Large intestine (tissue), 3 donors: ENCODE results near the gene NDUFS2. TPM values are rescaled to one million over a fixed set of nuclear protein-coding genes. Genes with fewer than 3 reads are reported as not detected.
"Not testable (repeated sequence)": the region's sequence is repeated elsewhere in the genome, so short reads cannot be mapped to it uniquely, and the experiment has no call there.

Experiments used
- DNase-seq, 2 donors: peaks; one replicate each; pipeline versions ENCODE4 v3.0.0 to v3.0.0-alpha.2; 2013
- H3K27ac ChIP-seq: one replicate; pipeline ENCODE4 v1.5.1; 2013; ENCODE audit warnings: low read length
- H3K27me3 ChIP-seq: 2 replicates; pipeline ENCODE4 v1.6.1; 2013; ENCODE audit warnings: low read length; ENCODE audit not compliant: control insufficient read depth, insufficient read depth
- H3K36me3 ChIP-seq: 2 replicates; pipeline ENCODE4 v1.6.1; 2013; ENCODE audit warnings: low read length; ENCODE audit not compliant: control insufficient read depth, insufficient read depth
- H3K4me1 ChIP-seq: one replicate; pipeline ENCODE4 v1.6.1; 2013; ENCODE audit warnings: low read length; ENCODE audit not compliant: control insufficient read depth, insufficient read depth
- H3K4me3 ChIP-seq: one replicate; pipeline ENCODE4 v1.5.1; 2013; ENCODE audit warnings: low read length
- H3K9me3 ChIP-seq: one replicate; pipeline ENCODE4 v1.6.1; 2013; ENCODE audit warnings: mild to moderate bottlenecking, low read depth, low read length, moderate library complexity; ENCODE audit not compliant: control insufficient read depth
- WGBS: methylation state at CpG from one replicate; pipeline ENCODE4 v1.1.5; 2013; ENCODE audit warnings: low lambda C conversion rate; ENCODE audit not compliant: insufficient coverage; 5-methylcytosine and 5-hydroxymethylcytosine counted together
- polyA plus RNA-seq: library from polyadenylated mRNA; unstranded; fragments of 120-200 nt; gene quantifications from one replicate; pipeline ENCODE4 v1.2.1, GENCODE V29; 2013

The NDUFS2 gene
- polyA plus RNA-seq, 1 donor: 125 TPM

DNA sequence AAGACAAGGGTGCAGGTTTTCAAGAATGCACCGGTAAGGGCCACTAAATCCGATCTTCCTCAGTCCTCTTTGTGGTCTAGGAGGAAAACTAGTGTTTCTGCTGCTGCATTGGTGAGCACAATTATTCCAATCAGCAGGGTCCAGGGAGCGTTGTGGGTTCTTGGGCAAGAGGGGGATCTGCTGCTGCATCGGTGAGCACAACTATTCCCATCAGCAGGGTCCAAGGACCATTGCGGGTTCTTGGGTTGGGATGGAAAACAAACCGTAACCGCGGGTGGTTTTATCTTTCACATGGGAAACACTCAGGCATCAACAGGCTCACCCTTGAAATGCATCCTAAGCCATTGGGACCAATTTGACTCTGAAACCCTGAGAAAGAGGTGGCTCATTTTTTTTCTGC, 49.4 kb downstream of the NDUFS2 start:
- WGBS: no CpG with 5 or more reads among the region's 8 CpGs

DNA sequence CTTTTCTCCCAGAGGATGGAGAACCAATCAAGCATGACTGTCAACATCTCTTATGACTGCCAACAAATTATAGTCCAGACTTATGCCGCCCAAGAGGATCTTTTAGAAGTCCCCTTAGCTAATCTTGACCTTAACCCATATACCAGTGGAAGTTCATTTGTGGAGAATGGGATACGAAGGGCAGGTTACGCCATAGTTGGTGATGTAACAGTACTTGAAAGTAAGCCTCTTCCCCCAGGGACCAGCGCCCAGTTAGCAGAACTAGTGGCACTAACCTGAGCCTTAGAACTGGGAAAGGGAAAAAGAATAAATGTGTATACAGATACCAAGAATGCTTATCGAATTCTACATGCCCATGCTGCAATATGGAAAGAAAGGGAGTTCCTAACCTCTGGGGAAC, 53.1 kb downstream of the NDUFS2 start:
- not testable (repeated sequence) for H3K36me3 ChIP-seq, DNase-seq, H3K27ac ChIP-seq, H3K4me3 ChIP-seq, H3K4me1 ChIP-seq
- Histone ChIP-seq H3K9me3 (peaks cover 14% of the 10 kb centered on the region), H3K27me3 (peaks cover 16% of the 10 kb centered on the region)
- WGBS: 86% methylated on average over 1 of the region's 5 CpGs

More for the DNA sequence above, 49.4 kb downstream of the NDUFS2 start:
- no peaks in the 10 kb centered on the region for H3K9me3 ChIP-seq
- no peaks in the 10 kb centered on the region for H3K36me3 ChIP-seq
- H3K27me3 ChIP-seq: no peaks in the 10 kb centered on the region
- H3K4me1 ChIP-seq: no peaks in the 10 kb centered on the region
- DNase-seq: no peak
- no peak overlapping the region for H3K4me3 ChIP-seq
- H3K27ac ChIP-seq: no peak overlapping the region

DNA sequence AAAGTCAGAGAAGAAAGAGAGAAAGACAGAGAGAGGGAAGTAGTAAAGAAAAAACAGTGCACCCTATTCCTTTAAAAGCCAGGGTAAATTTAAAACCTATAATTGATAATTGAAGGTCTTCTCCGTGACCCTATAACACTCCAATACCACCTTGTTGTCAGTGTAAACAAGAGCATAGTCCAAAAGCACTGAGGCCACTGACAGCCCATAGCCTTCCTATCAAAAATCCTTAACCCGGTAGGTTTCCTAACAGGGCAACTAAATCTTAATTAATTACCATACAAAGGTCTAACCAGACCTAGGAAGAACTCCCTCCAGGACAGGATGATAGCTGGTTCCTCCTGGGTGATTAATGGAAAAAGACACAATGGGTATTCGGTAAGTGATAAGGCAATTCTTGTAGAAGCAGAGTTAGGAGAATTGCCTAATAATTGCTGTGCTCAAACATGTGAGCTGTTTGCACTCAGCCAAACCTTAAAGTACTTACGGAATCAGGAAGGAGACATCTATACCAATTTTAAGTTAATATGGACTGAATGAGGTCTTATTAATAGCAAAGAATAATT, 53.9 kb downstream of the NDUFS2 start:
- Histone ChIP-seq H3K9me3 (peaks cover 14% of the 10 kb centered on the region), H3K27me3 (peaks cover 16% of the 10 kb centered on the region), H3K4me1 (peaks cover 13% of the 10 kb centered on the region)
- not testable (repeated sequence) for H3K36me3 ChIP-seq, H3K27ac ChIP-seq, DNase-seq, H3K4me3 ChIP-seq
- WGBS: no CpG with 5 or more reads among the region's 4 CpGs

DNA sequence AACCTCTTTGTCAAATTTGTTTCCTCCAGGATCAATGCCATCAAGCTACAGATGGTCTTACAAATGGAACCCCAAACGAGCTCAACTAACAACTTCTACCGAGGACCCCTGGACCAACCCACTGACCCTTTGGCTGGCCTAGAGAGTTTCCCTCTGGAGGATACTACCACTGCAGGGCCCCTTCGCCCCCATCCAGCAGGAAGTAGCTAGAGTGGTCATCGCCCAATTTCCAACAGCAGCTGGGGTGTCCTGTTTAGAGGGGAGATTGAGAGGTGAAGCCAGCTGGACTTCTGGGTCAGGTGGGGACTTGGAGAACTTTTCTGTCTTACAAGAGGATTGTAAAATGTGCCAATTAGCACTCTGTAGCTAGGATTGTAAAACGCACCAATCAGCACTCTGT, 54.9 kb downstream of the NDUFS2 start:
- H3K36me3 ChIP-seq, DNase-seq, H3K27ac ChIP-seq, H3K4me3 ChIP-seq: not testable (repeated sequence)
- Histone ChIP-seq H3K9me3 (peaks cover 14% of the 10 kb centered on the region), H3K4me1 (peaks cover 20% of the 10 kb centered on the region), H3K27me3 (peaks cover 16% of the 10 kb centered on the region)
- no CpG with 5 or more reads among the region's 5 CpGs for WGBS

DNA sequence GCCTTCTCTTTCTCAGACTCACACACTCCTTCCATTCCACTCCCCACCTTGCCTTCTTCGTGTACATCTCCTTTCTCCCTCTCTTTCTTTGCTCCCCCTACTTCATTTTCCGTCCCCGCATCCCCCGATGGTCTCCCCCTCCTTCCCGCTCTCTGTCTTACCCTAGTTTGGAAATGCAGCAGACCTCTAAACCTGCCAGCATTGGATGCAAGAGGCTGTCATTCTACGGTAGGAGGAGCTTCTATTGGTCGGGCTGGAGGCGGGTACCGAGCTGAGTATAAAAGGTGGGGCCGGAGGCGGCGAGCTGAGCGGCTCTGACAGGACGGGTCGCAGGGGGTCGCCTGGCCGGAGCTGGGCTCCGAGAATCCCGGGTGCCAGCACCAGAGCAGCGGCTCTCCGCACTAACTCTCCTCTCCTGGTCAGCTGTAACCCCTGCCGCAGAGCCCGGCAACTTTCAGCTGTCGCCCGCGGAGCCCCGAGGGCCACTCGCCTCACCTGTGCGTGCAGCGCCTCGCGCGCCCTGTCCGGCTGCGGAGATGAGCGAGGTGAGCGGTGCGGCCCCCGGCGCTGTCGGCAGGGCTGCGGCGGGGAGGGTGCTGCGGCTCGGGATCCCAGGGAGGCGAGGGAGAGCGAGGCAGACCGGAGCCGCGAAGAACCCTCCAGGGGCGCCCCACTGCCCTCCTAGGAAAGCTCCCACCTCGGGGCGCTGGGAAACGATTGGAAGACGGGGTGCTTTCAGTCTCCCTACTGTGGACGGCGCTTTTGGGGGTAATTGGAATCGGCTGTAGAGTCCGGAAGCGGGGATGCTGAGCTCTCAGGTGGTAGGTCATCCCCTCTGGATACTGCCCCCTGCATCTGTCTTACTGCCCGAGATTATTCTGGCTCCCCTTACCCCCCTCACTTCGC, 56.5 kb downstream of the NDUFS2 start, which contains the start of gene PCP4L1:
PCP4L1 (plus strand) TSS at position 307 of the 906 bp plus-strand sequence; CDS start at position 537, 230 bp downstream.
- Histone ChIP-seq H3K27me3 (peaks cover 16% of the 10 kb centered on the region), H3K4me1 (peaks cover 20% of the 10 kb centered on the region), H3K9me3 (peaks cover 14% of the 10 kb centered on the region), H3K27ac (no peak within 1 kb of the TSS), H3K4me3 (peak within 1 kb of the TSS; percentile 50), H3K36me3 (no peaks in the 10 kb centered on the region)
- peak; percentile 53 to 80 for DNase-seq
- 13% methylated on average over 3 of the region's 62 CpGs for WGBS

DNA sequence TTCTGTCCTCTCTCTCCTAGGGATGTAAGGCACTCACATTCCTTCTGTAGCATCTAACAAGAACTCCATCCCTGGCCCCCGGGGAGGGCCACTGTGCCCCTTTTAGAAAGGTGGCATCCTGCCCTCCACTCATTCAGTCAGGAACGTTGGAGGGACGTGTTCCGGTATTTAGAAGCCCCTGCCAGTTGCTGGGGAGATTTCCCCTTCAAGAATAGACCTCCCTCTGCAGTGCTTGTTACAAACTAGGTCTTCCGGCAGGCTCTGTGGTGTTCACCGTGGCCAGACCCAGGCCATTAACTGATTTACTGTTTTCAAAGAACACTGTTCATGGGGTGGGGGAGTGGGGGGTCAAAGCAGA, 57.2 kb downstream of the NDUFS2 start:
- Histone ChIP-seq H3K4me3 (peak overlapping the region; percentile 50), H3K27me3 (peaks cover 16% of the 10 kb centered on the region), H3K9me3 (peaks cover 14% of the 10 kb centered on the region), H3K27ac (no peak overlapping the region), H3K4me1 (peaks cover 20% of the 10 kb centered on the region), H3K36me3 (no peaks in the 10 kb centered on the region)
- no peak for DNase-seq
- WGBS: no CpG with 5 or more reads among the region's 6 CpGs

DNA sequence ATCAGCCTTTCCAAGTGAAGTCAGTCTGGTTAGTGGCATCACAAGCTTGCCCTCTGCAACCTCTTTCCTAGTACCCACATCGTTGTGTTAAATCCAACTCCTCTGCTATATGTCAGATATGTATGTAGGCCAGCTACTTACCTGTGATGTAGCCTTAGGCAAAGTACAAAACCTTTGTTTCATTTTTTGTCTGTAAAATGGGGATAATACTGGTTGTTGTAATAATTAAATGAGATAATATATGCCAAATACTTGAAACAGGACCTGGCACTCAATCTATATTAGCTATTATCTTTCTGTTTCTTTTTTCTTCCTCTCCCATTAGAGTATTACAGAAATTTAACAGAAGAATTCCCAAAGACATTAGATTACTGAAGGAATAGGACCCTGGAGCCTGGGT, 57.6 kb downstream of the NDUFS2 start:
- H3K27me3 ChIP-seq: peaks cover 16% of the 10 kb centered on the region

DNA sequence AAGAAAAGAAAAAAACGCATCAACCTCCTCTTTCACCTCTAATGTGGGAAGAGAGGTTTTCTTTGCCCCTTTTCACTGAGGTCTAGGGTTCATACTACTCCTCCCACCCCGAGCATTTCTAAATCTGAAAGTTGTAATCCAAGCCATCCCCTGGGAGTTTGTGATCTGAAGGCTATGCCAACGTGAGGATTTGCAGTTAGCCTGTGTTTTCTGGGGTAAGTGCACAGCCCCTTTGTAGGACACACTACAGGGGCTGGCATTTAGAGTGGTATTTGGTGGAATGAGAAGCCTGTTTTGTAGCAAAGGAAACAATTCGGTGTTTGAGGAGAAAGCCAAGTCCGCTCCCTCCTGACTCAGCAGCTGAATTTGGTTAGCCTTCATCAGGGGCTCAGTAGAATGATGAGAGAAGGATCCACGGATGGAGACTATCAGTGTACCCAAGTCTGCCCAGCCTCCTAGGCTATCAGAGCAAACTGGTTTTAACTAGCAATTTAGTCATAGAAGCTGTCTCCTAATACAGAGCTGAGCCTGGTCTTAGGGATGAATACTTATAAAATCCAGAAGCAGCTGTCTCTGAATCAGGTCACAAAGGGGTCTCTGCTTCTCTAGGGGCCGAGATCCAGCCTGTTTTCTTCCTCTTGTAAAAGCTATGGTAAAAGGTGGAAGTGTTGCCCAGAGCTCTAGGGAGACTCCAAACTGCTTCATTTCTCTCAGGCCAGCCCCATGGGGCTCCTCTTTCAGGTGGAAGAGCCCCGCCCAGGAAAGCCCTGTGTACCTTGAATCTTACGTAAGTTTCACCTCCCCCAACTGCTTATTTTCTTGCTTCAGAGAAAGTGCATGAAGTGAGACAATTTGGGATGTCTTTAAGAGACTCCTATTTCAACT, 58.5 kb downstream of the NDUFS2 start:
- no CpG with 5 or more reads among the region's 9 CpGs for WGBS
- Histone ChIP-seq H3K36me3 (no peaks in the 10 kb centered on the region), H3K9me3 (peaks cover 14% of the 10 kb centered on the region), H3K4me3 (no peak overlapping the region), H3K4me1 (peaks cover 20% of the 10 kb centered on the region), H3K27ac (peak overlapping the region; percentile 23), H3K27me3 (peaks cover 16% of the 10 kb centered on the region)
- peak; percentile 60 to 86 for DNase-seq

More for the DNA sequence above, 57.6 kb downstream of the NDUFS2 start:
- DNase-seq: no peak
- H3K4me1 ChIP-seq: peaks cover 20% of the 10 kb centered on the region
- no peak overlapping the region for H3K27ac ChIP-seq
- no CpG with 5 or more reads among the region's 1 CpG for WGBS
- H3K9me3 ChIP-seq: peaks cover 14% of the 10 kb centered on the region
- H3K36me3 ChIP-seq: no peaks in the 10 kb centered on the region
- no peak overlapping the region for H3K4me3 ChIP-seq

DNA sequence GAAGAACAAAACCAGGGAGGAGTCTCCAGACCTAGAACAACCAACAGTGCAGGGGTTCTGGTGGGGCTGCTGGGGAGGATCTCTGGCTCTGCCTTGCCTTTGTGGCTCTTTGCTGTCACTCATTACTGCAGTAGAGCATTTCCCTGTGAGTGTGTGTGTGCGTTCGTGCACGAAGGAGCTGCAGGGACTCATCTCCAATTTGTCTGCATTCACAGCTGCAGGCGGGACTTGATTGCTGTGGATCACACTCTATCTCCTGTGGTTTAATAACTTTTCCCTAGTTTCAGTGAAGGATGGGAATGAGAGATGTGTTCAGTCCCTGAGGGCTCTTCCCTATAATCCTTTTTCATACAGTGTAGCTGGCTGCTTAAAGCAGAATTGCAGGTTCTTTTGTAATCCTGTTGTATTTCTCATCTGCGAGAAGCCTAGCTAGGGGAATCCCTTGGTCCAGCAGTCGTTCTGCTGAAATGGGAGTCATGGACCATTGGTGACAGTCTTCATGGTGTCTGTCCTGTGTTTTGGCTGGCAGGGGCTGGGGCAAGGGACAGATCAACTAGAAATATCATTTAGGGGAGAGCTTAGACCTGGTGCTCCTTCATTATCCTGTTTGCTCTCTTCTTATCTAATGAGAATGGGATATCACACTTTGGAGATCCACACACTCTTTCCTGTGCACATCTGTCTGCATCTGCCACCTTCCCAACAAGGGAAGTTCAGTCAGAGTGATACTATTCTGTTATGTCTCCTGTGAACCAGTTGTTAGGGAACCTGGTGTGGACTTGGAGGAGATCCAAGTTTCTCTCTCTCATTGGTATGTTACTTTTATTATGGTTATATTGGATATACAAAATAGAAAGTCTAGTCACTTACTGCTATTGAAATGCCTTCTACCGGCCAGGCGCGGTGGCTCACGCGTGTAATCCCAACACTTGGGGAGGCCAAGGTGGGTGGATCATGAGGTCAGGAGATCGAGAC, 59.4 kb downstream of the NDUFS2 start:
- Histone ChIP-seq H3K27ac (peak overlapping the region; percentile 23), H3K36me3 (no peaks in the 10 kb centered on the region), H3K27me3 (peaks cover 16% of the 10 kb centered on the region), H3K4me1 (peaks cover 20% of the 10 kb centered on the region), H3K4me3 (no peak overlapping the region), H3K9me3 (peaks cover 14% of the 10 kb centered on the region)
- DNase-seq: peak; percentile 32 to 63
- WGBS: no CpG with 5 or more reads among the region's 12 CpGs
